Measurements from ENCODE around the gene PIK3C2G.

The PIK3C2G gene

GRCh38 chr12:18472304-18472703, 211.0 kb downstream of the PIK3C2G start:
- Histone ChIP-seq H3K4me3 (ENCODE audit: low read depth, low read length) (no peak overlapping the region), H2BK5ac (ENCODE audit: low read depth, low read length, poor library complexity) (no peak overlapping the region), H3K27ac (ENCODE audit: low read depth, low read length) (no peak overlapping the region), H3K79me2 (ENCODE audit: control insufficient read depth, insufficient read depth, low read length, poor library complexity) (no peaks in the 10 kb centered on the region), H3K23ac (ENCODE audit: low read length) (no peak overlapping the region), H3K79me1 (ENCODE audit: low read length) (no peaks in the 10 kb centered on the region), H3K18ac (ENCODE audit: low read length) (no peak overlapping the region), H2BK120ac (ENCODE audit: insufficient read depth, low read length, poor library complexity) (no peak overlapping the region), H3K9ac (ENCODE audit: low read length) (no peak overlapping the region), H3K9me3 (ENCODE audit: insufficient read depth, low read depth, low read length) (no peaks in the 10 kb centered on the region), H3K4ac (ENCODE audit: low read depth, low read length) (no peak overlapping the region), H3K14ac (ENCODE audit: low read length) (no peak overlapping the region), H2AFZ (ENCODE audit: insufficient read depth, low read length, poor library complexity) (no peak overlapping the region), H3K4me1 (ENCODE audit: control insufficient read depth in 1 of 2, insufficient read depth in 2 of 2, low read length in 2 of 2) (no peaks in the 10 kb centered on the region), H2BK12ac (ENCODE audit: low read length) (no peak overlapping the region), H4K91ac (ENCODE audit: low read depth, low read length) (no peak overlapping the region), H4K12ac (ENCODE audit: low read depth, low read length) (no peak overlapping the region), H4K8ac (ENCODE audit: low read depth, low read length) (no peak overlapping the region), H3K4me2 (ENCODE audit: low read length) (no peak overlapping the region), H3K27me3 (ENCODE audit: insufficient read depth, low read length) (no peaks in the 10 kb centered on the region), H2AK5ac (ENCODE audit: low read length) (no peak overlapping the region), H3K36me3 (ENCODE audit: control insufficient read depth in 1 of 2, insufficient read depth in 2 of 2, low read length in 2 of 2) (no peaks in the 10 kb centered on the region)
- DNase-seq: no peak
- WGBS (ENCODE audit: extremely low coverage, insufficient coverage, insufficient read length): no CpG with 5 or more reads among the region's 3 CpGs

DNA sequence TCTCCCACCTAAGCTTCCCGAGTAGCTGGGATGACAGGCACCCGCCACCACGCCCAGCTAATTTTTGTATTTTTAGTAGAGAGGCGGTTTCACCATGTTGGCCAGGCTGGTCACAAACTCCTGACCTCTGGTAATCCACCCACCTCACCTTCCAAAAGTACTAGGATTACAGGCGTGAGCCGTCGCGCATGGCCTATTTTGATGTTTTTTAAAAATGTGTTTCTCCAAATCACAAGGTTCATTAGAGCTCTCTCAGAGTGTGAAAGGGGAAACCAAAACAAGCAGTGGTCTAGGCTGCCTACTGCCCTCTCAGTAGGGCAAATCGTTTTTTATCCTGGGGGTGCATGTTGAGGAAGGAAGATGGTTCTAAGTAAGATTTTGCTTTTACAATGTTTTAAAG, 211.5 kb downstream of the PIK3C2G start:
- Histone ChIP-seq H3K27ac (ENCODE audit: low read depth, low read length) (no peak overlapping the region), H2BK120ac (ENCODE audit: insufficient read depth, low read length, poor library complexity) (no peak overlapping the region), H3K14ac (ENCODE audit: low read length) (no peak overlapping the region), H3K9ac (ENCODE audit: low read length) (no peak overlapping the region), H3K4me1 (ENCODE audit: control insufficient read depth in 1 of 2, insufficient read depth in 2 of 2, low read length in 2 of 2) (no peaks in the 10 kb centered on the region), H2BK5ac (ENCODE audit: low read depth, low read length, poor library complexity) (no peak overlapping the region), H4K12ac (ENCODE audit: low read depth, low read length) (no peak overlapping the region), H3K4me2 (ENCODE audit: low read length) (no peak overlapping the region), H2BK12ac (ENCODE audit: low read length) (no peak overlapping the region), H3K23ac (ENCODE audit: low read length) (no peak overlapping the region), H3K79me1 (ENCODE audit: low read length) (no peaks in the 10 kb centered on the region), H3K36me3 (ENCODE audit: control insufficient read depth in 1 of 2, insufficient read depth in 2 of 2, low read length in 2 of 2) (no peaks in the 10 kb centered on the region), H3K9me3 (ENCODE audit: insufficient read depth, low read depth, low read length) (no peaks in the 10 kb centered on the region), H3K4me3 (ENCODE audit: low read depth, low read length) (no peak overlapping the region), H3K79me2 (ENCODE audit: control insufficient read depth, insufficient read depth, low read length, poor library complexity) (no peaks in the 10 kb centered on the region), H2AFZ (ENCODE audit: insufficient read depth, low read length, poor library complexity) (no peak overlapping the region), H3K27me3 (ENCODE audit: insufficient read depth, low read length) (no peaks in the 10 kb centered on the region), H4K91ac (ENCODE audit: low read depth, low read length) (no peak overlapping the region), H3K18ac (ENCODE audit: low read length) (no peak overlapping the region), H4K8ac (ENCODE audit: low read depth, low read length) (no peak overlapping the region), H3K4ac (ENCODE audit: low read depth, low read length) (no peak overlapping the region), H2AK5ac (ENCODE audit: low read length) (no peak overlapping the region)
- no CpG with 5 or more reads among the region's 9 CpGs for WGBS (ENCODE audit: extremely low coverage, insufficient coverage, insufficient read length)
- no peak for DNase-seq

GRCh38 chr12:18476861-18477260, 215.5 kb downstream of the PIK3C2G start:
- Histone ChIP-seq H3K36me3 (ENCODE audit: control insufficient read depth in 1 of 2, insufficient read depth in 2 of 2, low read length in 2 of 2) (no peaks in the 10 kb centered on the region), H2BK120ac (ENCODE audit: insufficient read depth, low read length, poor library complexity) (no peak overlapping the region), H3K4ac (ENCODE audit: low read depth, low read length) (no peak overlapping the region), H2AFZ (ENCODE audit: insufficient read depth, low read length, poor library complexity) (no peak overlapping the region), H3K4me2 (ENCODE audit: low read length) (no peak overlapping the region), H3K27ac (ENCODE audit: low read depth, low read length) (no peak overlapping the region), H3K79me2 (ENCODE audit: control insufficient read depth, insufficient read depth, low read length, poor library complexity) (no peaks in the 10 kb centered on the region), H2AK5ac (ENCODE audit: low read length) (no peak overlapping the region), H4K8ac (ENCODE audit: low read depth, low read length) (no peak overlapping the region), H3K14ac (ENCODE audit: low read length) (no peak overlapping the region), H3K18ac (ENCODE audit: low read length) (no peak overlapping the region), H3K9ac (ENCODE audit: low read length) (no peak overlapping the region), H3K4me1 (ENCODE audit: control insufficient read depth in 1 of 2, insufficient read depth in 2 of 2, low read length in 2 of 2) (no peaks in the 10 kb centered on the region), H4K91ac (ENCODE audit: low read depth, low read length) (no peak overlapping the region), H2BK12ac (ENCODE audit: low read length) (no peak overlapping the region), H3K9me3 (ENCODE audit: insufficient read depth, low read depth, low read length) (no peaks in the 10 kb centered on the region), H3K4me3 (ENCODE audit: low read depth, low read length) (no peak overlapping the region), H3K27me3 (ENCODE audit: insufficient read depth, low read length) (no peaks in the 10 kb centered on the region), H3K23ac (ENCODE audit: low read length) (no peak overlapping the region), H2BK5ac (ENCODE audit: low read depth, low read length, poor library complexity) (no peak overlapping the region), H4K12ac (ENCODE audit: low read depth, low read length) (no peak overlapping the region), H3K79me1 (ENCODE audit: low read length) (no peaks in the 10 kb centered on the region)
- no CpG with 5 or more reads among the region's 4 CpGs for WGBS (ENCODE audit: extremely low coverage, insufficient coverage, insufficient read length)
- peak; percentile 70 to 80 for DNase-seq

- Histone ChIP-seq H2BK120ac (ENCODE audit: insufficient read depth, low read length, poor library complexity) (no peak overlapping the region), H3K14ac (ENCODE audit: low read length) (no peak overlapping the region), H4K91ac (ENCODE audit: low read depth, low read length) (no peak overlapping the region), H3K4ac (ENCODE audit: low read depth, low read length) (no peak overlapping the region), H4K8ac (ENCODE audit: low read depth, low read length) (no peak overlapping the region), H2AFZ (ENCODE audit: insufficient read depth, low read length, poor library complexity) (no peak overlapping the region), H3K9ac (ENCODE audit: low read length) (no peak overlapping the region), H3K18ac (ENCODE audit: low read length) (no peak overlapping the region), H3K4me1 (ENCODE audit: control insufficient read depth in 1 of 2, insufficient read depth in 2 of 2, low read length in 2 of 2) (no peaks in the 10 kb centered on the region), H3K79me1 (ENCODE audit: low read length) (no peaks in the 10 kb centered on the region), H2AK5ac (ENCODE audit: low read length) (no peak overlapping the region), H2BK12ac (ENCODE audit: low read length) (no peak overlapping the region), H3K27ac (ENCODE audit: low read depth, low read length) (no peak overlapping the region), H3K4me3 (ENCODE audit: low read depth, low read length) (no peak overlapping the region), H3K4me2 (ENCODE audit: low read length) (no peak overlapping the region), H2BK5ac (ENCODE audit: low read depth, low read length, poor library complexity) (no peak overlapping the region), H3K27me3 (ENCODE audit: insufficient read depth, low read length) (no peaks in the 10 kb centered on the region), H3K9me3 (ENCODE audit: insufficient read depth, low read depth, low read length) (no peaks in the 10 kb centered on the region), H3K79me2 (ENCODE audit: control insufficient read depth, insufficient read depth, low read length, poor library complexity) (no peaks in the 10 kb centered on the region), H4K12ac (ENCODE audit: low read depth, low read length) (no peak overlapping the region), H3K23ac (ENCODE audit: low read length) (no peak overlapping the region), H3K36me3 (ENCODE audit: control insufficient read depth in 1 of 2, insufficient read depth in 2 of 2, low read length in 2 of 2) (no peaks in the 10 kb centered on the region)
- DNase-seq: peak; percentile 54 to 68
- WGBS (ENCODE audit: extremely low coverage, insufficient coverage, insufficient read length): no CpG with 5 or more reads among the region's 3 CpGs
These were observed 217.9 kb downstream of the PIK3C2G start for GRCh38 chr12:18479256-18479655.
